Measurements from ENCODE around the gene CREBL2. TPM values are rescaled to one million over a fixed set of nuclear protein-coding genes. Genes with fewer than 3 reads are reported as not detected.
A peak's percentile ranks its signal among the peaks of the same experiment; 100 is the strongest.

CREBL2 gene
- total RNA-seq, 1 donor from 2014 or later, result 11.4 TPM

DNA sequence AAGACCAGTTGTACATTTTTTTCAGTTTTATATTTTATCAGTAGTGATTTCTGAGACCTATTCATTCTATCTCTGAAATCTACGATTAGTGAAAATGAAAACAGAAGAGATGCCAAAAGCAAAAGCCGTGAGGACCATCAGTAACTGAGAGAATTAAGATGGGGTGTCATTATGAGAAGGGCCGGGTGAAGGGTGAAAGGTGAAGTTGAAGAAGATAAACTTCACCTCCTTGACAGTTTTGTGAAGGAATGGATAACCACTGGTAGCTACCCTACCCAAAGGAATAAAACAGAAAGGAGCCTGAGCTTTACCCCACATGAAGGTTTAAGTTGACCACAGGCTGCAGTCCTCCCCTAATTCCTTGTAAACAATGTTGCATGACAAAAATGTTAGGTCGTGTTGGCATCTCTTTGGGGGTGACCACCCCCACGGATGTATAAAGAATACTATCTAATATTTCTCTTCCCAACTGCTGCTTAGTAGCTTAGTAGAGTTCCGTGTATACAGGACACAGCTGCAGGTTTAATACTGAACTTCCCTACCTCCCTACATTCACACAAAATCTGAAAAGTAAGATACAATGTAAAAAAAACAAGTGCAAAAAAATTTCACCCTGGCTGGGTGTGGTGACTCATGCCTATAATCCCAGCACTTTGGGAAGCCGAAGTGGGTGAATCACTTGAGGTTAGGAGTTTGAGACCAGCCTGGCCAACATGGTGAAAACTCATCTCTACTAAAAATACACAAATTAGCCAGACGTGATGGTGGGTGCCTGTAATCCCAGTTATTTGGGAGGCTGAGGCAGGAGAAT is 60.4 kb downstream of the CREBL2 start:
- Mint-ChIP-seq H3K27me3 (ENCODE audit: low read depth) (no peaks in the 10 kb centered on the region), H3K4me1 (peaks cover 5% of the 10 kb centered on the region), H3K36me3 (ENCODE audit: low read depth) (no peaks in the 10 kb centered on the region), H3K4me3 (no peak overlapping the region), H3K9me3 (no peaks in the 10 kb centered on the region), H3K27ac (ENCODE audit: unreplicated experiment) (no peak overlapping the region)
- TF ChIP-seq, protein P1, sequence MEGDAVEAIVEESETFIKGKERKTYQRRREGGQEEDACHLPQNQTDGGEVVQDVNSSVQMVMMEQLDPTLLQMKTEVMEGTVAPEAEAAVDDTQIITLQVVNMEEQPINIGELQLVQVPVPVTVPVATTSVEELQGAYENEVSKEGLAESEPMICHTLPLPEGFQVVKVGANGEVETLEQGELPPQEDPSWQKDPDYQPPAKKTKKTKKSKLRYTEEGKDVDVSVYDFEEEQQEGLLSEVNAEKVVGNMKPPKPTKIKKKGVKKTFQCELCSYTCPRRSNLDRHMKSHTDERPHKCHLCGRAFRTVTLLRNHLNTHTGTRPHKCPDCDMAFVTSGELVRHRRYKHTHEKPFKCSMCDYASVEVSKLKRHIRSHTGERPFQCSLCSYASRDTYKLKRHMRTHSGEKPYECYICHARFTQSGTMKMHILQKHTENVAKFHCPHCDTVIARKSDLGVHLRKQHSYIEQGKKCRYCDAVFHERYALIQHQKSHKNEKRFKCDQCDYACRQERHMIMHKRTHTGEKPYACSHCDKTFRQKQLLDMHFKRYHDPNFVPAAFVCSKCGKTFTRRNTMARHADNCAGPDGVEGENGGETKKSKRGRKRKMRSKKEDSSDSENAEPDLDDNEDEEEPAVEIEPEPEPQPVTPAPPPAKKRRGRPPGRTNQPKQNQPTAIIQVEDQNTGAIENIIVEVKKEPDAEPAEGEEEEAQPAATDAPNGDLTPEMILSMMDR (conservative IDR thresholded peaks at IDR 0.05), result no peak
- no peak for DNase-seq (ENCODE audit: low read depth, low spot score)

DNA sequence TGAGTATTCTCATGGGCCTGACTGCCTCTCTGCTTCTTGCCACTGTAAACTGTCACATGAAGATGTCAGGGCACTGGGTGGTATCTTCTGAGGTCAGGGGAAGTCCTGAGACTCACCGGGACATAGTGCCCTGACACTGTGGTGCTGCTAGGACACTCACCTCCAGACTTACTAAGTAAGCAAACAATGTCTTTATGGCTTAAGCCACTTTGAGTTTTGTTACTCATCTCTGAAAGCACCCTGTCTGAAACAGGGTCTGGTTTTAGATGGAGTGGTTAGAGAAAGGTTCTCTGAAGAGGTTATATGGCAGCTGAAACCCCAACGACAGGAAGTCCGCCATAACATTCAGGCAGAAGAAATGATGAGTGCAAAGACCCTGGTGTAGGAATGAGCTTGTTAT is 61.6 kb downstream of the CREBL2 start:
- Mint-ChIP-seq H3K36me3 (ENCODE audit: low read depth) (no peaks in the 10 kb centered on the region), H3K4me3 (no peak overlapping the region), H3K27me3 (ENCODE audit: low read depth) (no peaks in the 10 kb centered on the region), H3K27ac (ENCODE audit: unreplicated experiment) (no peak overlapping the region), H3K9me3 (no peaks in the 10 kb centered on the region), H3K4me1 (peaks cover 5% of the 10 kb centered on the region)
- TF ChIP-seq, protein P1 (conservative IDR thresholded peaks at IDR 0.05), result no peak
- no peak for DNase-seq (ENCODE audit: low read depth, low spot score)

DNA sequence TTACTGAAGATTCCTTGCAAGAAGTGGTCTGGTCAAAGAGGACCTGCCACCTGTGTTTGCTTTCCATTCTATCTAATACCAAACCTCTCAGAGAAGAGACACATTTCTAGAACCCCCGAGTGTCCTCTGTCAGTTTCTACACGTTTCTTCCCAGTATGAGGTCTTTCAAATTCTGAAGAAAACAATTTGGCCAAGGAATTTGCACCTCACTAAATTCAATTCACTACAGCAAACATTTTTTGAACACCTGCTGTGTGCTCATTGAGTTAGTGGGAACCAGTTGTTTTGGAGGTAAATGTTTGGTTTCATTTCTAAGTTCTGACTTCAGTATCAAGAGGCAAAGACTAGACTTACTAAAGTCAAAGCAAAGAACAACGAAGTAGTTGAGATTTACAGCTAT is 64.9 kb downstream of the CREBL2 start:
- Mint-ChIP-seq H3K27me3 (ENCODE audit: low read depth) (no peaks in the 10 kb centered on the region), H3K9me3 (no peaks in the 10 kb centered on the region), H3K4me3 (peak overlapping the region; percentile 8), H3K36me3 (ENCODE audit: low read depth) (no peaks in the 10 kb centered on the region), H3K4me1 (peaks cover 18% of the 10 kb centered on the region), H3K27ac (ENCODE audit: unreplicated experiment) (no peak overlapping the region)
- no peak for DNase-seq (ENCODE audit: low read depth, low spot score)
- TF ChIP-seq, protein P1 (conservative IDR thresholded peaks at IDR 0.05), result no peak

DNA sequence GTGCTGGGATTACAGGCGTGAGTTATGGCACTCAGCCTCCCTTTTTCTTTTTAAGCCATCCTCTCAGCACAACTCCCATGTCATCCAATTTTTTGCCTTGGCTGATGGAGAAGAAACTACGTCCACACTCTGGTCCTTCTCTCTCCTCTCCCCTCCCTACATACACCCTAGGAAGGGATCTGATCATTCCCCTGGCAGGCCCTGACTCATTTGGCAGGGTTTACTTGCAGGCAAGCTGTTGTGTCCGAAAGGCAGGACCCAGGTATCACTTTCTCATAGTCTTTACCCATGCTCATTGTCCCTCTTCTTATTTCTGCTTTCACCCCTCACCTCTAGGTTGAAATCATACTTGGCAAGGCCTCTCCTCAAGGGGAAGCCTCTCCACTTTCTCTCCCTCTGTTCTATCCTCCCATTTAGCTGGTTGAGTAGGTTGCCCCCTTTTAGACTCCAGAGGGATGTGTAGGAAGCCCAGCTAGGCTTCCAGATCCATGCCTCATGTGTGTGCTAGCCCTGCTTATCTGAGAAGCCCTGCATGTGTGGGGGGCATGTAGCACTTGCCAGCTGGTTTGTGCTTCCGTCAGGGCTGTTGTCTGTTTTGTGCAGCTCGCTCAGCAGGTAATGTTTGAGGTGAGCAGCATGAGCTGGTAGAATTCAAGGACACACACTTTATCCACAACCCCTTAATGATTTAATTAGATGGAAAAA is 69.5 kb downstream of the CREBL2 start:
- DNase-seq (ENCODE audit: low read depth, low spot score), result no peak
- H3K27ac Mint-ChIP-seq (ENCODE audit: unreplicated experiment), result peak overlapping the region; percentile 25
- no peaks in the 10 kb centered on the region for H3K9me3 Mint-ChIP-seq
- H3K27me3 Mint-ChIP-seq (ENCODE audit: low read depth), result no peaks in the 10 kb centered on the region
- H3K36me3 Mint-ChIP-seq (ENCODE audit: low read depth), result no peaks in the 10 kb centered on the region
- H3K4me1 Mint-ChIP-seq, result peaks cover 62% of the 10 kb centered on the region
- TF ChIP-seq, protein P1 (conservative IDR thresholded peaks at IDR 0.05), result no peak
- peak overlapping the region; percentile 56 for H3K4me3 Mint-ChIP-seq

DNA sequence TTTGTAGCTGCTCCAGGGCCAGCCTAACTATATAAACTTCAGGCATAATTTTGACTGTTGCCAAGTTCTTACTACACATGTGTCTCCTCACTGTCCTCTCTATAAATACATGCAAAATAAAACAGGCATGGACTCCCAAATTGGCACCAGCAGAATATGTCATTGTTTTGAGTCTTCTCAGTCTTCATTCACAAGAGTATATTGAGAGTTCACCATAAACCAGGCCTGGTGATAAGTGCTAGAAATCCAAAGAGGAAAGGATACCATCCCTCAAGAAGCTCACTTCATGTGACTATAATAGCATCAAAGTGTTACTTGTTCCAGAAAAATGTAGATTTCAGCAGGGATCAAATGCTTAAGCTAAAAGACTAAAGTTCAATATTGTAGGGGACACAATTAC is 70.6 kb downstream of the CREBL2 start:
- Mint-ChIP-seq H3K9me3 (no peaks in the 10 kb centered on the region), H3K4me3 (peak overlapping the region; percentile 73), H3K36me3 (ENCODE audit: low read depth) (no peaks in the 10 kb centered on the region), H3K4me1 (peaks cover 62% of the 10 kb centered on the region), H3K27me3 (ENCODE audit: low read depth) (no peaks in the 10 kb centered on the region), H3K27ac (ENCODE audit: unreplicated experiment) (no peak overlapping the region)
- TF ChIP-seq, protein P1 (conservative IDR thresholded peaks at IDR 0.05), result no peak
- DNase-seq (ENCODE audit: low read depth, low spot score), result no peak

Measured in neural crest cell (in vitro differentiated cells).